ENCODE results near the gene TPX2.

Gene TPX2, protein sequence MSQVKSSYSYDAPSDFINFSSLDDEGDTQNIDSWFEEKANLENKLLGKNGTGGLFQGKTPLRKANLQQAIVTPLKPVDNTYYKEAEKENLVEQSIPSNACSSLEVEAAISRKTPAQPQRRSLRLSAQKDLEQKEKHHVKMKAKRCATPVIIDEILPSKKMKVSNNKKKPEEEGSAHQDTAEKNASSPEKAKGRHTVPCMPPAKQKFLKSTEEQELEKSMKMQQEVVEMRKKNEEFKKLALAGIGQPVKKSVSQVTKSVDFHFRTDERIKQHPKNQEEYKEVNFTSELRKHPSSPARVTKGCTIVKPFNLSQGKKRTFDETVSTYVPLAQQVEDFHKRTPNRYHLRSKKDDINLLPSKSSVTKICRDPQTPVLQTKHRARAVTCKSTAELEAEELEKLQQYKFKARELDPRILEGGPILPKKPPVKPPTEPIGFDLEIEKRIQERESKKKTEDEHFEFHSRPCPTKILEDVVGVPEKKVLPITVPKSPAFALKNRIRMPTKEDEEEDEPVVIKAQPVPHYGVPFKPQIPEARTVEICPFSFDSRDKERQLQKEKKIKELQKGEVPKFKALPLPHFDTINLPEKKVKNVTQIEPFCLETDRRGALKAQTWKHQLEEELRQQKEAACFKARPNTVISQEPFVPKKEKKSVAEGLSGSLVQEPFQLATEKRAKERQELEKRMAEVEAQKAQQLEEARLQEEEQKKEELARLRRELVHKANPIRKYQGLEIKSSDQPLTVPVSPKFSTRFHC

GRCh38 chr20:31738729-31739549 lies at the start of gene TPX2:
TPX2 (plus strand) TSS chr20:31739290; CDS start chr20:31757477, 18,187 bp downstream.
- peak; percentile 99 for DNase-seq

DNA sequence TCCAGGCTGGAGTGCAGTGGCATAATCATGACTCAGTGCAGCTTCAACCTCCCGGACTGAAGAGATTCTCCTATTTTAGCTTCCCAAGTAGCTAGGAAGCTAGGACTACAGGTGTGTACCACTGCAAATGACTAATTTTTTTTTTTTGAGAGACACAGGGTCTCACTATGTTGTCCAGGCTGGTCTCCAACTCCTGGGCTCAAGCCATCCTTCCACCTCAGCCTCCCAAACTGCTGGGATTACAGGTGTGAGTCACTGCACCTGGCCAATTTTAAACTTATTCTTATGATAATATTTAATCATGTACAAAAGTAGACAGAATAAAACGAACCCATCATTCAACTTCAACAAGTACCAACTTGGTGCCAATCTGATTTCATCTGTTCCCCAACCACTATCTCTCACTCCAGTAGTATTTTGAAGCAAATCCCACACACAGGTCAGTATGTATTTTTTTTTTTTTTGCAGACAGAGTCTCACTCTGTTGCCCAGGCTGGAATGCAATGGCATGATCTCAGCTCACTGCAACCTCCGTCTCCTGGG lies 48.9 kb upstream of the TPX2 start:
- DNase-seq, result no peak

GRCh38 chr20:31691646-31692275 lies 47.3 kb upstream of the TPX2 start:
- DNase-seq, result no peak

DNA sequence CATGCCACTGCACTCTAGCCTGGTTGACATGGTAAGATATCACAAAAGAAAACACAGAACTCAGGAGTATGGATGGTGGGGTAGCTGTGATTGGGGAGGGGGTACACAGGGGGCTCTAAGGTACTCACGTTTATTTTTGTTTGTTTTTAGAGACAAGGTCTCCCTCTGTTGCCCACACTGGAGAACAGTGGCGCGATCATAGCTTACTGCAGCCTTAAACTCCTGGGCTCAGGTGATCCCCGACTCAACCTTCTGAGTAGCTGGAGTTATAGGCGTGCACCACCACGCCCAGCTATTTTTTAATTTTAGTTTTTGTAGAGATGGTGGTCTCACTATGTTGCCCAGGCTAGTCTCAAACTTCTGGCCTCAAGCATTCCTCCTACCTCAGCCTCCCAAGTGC lies 45.7 kb upstream of the TPX2 start:
- DNase-seq, result no peak

GRCh38 chr20:31693987-31694661 lies 45.0 kb upstream of the TPX2 start:
- no peak for DNase-seq

DNA sequence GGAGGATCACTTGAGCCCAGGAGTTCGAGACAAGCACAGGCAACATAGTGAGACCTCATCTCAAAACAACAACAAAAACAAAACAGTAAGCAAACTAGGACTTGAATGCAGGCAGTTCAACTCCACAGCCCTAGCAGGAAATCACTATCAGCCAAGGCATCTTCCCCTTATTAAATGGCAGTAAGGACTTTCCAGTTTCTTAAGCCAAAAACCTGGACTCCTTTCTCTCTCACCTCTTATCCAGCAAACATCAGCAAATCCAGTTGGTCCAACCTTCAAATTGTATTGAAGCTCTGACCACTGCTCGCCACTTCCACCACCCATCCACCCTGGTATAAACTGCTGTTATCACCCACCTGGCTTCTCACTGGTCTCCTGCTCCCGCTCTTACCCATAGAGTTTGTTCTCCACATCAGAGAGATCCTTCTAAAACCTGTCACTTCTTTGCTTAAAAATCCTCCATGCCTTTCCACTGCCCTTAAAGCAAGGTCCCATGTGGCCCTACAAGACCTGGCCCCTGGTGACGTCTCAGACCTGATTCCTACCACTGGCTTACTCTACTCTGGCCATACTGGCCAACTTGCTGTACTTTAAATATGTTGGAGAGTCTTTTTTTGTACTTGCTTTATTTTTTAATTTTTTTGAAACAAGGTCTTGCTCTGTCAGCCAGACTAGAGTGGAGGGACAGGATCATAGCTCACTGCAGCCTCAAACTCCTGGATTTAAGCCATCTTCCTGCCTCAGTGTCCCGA lies 44.1 kb upstream of the TPX2 start:
- DNase-seq, result no peak

GRCh38 chr20:31695849-31696804 lies 43.0 kb upstream of the TPX2 start:
- DNase-seq, result no peak

DNA sequence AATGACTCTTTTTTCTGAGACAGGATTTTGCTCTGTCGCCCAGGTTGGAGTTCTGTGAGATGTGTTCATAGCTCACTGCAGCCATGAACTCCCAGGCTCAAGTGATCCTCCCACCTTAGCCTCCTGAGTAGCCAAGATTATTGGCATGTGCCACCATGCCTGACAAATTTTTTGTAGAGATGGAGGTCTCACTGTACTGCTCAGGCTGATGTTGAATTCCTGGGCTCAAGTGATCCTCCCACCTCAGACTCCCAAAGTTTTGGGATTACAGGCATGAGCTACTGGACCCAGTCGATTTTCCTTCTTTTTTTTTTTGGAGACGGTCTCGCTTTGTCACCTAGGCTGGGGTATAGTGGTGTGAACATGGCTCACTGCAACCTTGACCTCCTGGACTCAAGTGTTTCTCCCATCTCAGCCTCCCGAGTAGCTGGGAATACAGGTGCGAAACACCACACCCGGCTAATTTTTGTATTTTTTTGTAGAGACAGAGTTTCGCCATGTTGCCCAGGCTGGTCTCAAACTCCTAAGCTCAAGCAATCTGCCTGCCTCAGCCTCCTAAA lies 40.8 kb upstream of the TPX2 start:
- no peak for DNase-seq

DNA sequence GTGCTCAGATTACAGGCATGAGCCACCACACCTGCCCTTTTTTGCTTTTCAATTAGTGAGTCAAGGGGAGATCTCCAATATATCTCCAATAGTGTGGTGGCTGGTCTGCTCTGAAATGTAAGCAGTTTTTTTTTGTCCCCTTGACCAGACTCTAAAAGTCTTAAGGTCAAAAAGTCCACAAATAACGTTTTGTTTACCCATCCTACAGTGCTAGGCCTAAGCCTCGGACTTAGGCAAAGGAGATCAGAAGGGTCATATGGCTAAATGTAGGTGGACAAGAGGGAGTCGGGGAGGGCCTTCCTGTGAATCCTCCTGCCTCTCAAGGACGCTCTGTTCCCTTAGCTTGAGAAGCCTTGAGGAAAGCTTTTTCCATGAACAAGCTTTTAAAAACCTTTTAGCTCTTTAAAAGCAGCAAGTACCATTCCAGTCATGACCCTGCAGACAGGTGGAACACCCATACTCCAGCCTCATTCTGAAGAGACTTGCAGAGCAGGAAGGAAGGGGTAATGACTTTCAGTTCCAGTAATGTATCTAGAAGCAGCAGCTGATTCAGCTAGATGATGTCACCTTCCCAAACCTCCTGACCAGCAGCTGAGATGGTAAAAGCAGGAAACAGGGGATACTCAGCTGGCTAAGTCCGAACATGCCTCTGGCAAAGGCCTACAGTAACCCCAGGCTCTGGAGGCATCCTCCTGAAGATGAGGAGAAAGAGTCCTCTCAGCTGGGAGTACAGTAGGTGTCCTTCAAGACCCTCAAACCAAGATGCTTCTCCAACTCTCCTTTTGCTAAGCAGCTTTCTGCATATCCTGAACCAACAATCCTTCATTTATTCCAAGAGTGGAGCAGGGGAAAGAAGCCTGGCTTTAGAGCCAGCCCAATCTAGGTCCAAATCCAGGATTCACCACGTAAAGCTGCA lies 40.0 kb upstream of the TPX2 start:
- DNase-seq, result peak; percentile 95

GRCh38 chr20:31699801-31700728 lies 39.0 kb upstream of the TPX2 start:
- DNase-seq, result no peak

DNA sequence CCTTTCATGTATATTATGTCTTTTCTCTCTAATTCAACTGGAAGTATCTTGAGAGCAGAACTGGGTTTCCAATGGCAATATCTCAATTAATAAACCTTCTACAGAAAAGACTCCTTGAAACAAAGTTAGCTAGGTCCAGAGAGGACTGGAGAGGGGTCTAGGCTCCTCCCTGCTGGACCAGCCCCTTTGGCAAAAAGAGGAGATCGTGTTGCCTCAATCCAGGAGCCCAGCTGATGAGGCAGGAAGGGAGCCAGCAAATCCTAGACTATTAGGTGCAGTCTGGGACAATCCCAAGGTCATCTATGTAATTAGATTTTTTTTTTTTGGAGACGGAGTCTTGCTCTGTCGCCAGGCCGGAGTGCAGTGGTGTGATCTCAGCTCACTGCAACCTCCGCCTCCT lies 38.3 kb upstream of the TPX2 start:
- no peak for DNase-seq

DNA sequence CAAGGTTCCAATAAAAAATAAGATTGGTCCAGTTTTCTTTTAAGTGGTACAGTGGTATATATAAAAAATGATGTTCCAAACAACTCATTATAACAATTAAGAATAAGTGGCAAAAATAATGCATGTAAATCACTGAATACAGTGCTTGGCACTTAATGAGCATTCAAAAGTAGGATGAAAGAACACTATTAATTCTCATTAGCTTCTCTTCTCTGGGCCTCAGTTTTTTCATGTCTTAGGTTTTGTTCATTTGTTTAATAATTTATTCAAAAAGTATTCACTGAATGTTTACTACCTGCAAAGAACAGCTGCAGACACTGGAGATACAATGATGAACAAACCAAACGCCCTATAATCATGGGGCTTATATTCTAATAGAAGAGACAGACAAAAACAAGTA lies 37.5 kb upstream of the TPX2 start:
- no peak for DNase-seq

DNA sequence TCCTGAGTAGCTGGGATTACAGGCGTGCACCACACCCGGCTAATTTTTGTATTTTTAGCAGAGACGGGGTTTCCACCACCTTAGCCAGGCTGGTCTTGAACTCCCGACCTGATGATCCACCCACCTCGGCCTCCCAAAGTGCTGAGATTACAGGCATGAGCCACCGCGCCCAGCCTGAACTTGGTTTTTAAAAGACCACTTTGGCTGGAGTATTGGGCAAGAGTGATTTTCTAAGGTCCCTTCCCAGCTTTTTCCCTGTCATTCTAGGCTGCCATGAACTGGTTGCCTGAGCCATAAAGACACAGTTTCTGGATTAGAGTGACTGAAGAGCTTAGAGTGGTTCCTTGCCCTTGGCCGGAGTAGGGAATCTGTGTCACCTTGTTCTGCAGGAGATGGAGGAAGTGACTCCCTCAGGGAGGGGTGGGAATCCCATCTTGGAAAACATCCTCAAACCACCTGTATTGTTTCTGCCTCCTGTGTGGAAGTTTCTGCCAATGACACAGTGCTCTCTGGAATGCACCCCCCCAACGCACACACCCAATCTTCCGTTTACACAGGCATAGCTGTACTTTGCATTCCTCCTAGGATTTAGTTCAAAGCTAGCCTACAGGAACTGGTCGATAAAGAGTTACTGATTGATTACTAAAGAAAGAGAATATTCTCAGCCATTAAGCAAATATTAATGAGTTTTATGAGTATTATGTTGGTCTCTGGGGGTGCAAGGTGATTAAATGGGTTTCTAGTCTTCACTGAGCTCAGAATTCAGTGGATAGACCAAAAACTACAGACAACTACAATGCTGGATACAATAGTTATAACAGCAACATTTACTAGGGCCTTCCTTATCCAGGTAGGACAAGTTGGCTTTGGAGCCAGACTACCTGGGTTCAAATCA lies 34.6 kb upstream of the TPX2 start:
- DNase-seq, result peak; percentile 94

GRCh38 chr20:31705191-31705590 lies 33.9 kb upstream of the TPX2 start:
- DNase-seq, result no peak

GRCh38 chr20:31705598-31706597 lies 33.2 kb upstream of the TPX2 start:
- DNase-seq, result no peak
